ENCODE measurements around the gene ETF1. TPM values are rescaled to one million over a fixed set of nuclear protein-coding genes. Genes with fewer than 3 reads are reported as not detected.

The ETF1 gene
- total RNA-seq, 2 experiments from 2014 or later: 66.7 to 123 TPM

GRCh38 chr5:138528744-138529469 lies 14.1 kb downstream of the ETF1 start:
- Histone ChIP-seq H3K79me2 (ENCODE audit: insufficient read depth, low read depth, low read length) (peaks cover 97% of the 10 kb centered on the region), H3K36me3 (ENCODE audit: insufficient read depth, low read length) (peaks cover 92% of the 10 kb centered on the region), H3K9me2 (ENCODE audit: insufficient read depth, low read length) (no peaks in the 10 kb centered on the region), H4K20me1 (ENCODE audit: insufficient read depth, low read length) (peaks cover 27% of the 10 kb centered on the region), H3K4me1 (ENCODE audit: insufficient read depth, low read length, poor library complexity, severe bottlenecking) (no peaks in the 10 kb centered on the region), H3K4me2 (ENCODE audit: low read length) (no peak overlapping the region), H3K27ac (ENCODE audit: low read depth, low read length, poor library complexity, severe bottlenecking) (no peak overlapping the region), H3K9me3 (ENCODE audit: low read length) (no peaks in the 10 kb centered on the region), H2AFZ (ENCODE audit: low read length) (no peak overlapping the region), H3K4me3 (ENCODE audit: low read depth, low read length, poor library complexity, severe bottlenecking) (no peak overlapping the region)
- TF ChIP-seq CTCF (conservative IDR thresholded peaks at IDR 0.05; ENCODE audit: low read length) (no peak), EZH2phosphoT487 (IDR thresholded peaks at IDR 0.05; ENCODE audit: borderline replicate concordance, low read depth, low read length) (no peak)
- CTCF ChIA-PET (ENCODE audit: unreplicated experiment): no interaction called here
- no TSS peak for BruUV-seq (replicated peaks)
- POLR2A ChIA-PET: interaction anchor here (0.7 to 1.7 kb wide), 3 partner anchors 14 to 20 kb away, joined by 3 to 5 read pairs (median 4); partner anchors contain the start of gene ETF1
- DNase-seq (ENCODE audit: low spot score): no peak
- intact Hi-C loops (cut with micrococcal nuclease; ENCODE audit: unreplicated experiment): no loop called here

GRCh38 chr5:138528208-138528607 lies 14.8 kb downstream of the ETF1 start:
- intact Hi-C loops (cut with micrococcal nuclease; ENCODE audit: unreplicated experiment): no loop called here
- no peak for DNase-seq (ENCODE audit: low spot score)
- Histone ChIP-seq H3K9me2 (ENCODE audit: insufficient read depth, low read length) (no peaks in the 10 kb centered on the region), H4K20me1 (ENCODE audit: insufficient read depth, low read length) (peaks cover 23% of the 10 kb centered on the region), H3K4me2 (ENCODE audit: low read length) (no peak overlapping the region), H3K4me3 (ENCODE audit: low read depth, low read length, poor library complexity, severe bottlenecking) (no peak overlapping the region), H3K9me3 (ENCODE audit: low read length) (no peaks in the 10 kb centered on the region), H3K27ac (ENCODE audit: low read depth, low read length, poor library complexity, severe bottlenecking) (no peak overlapping the region), H2AFZ (ENCODE audit: low read length) (no peak overlapping the region), H3K79me2 (ENCODE audit: insufficient read depth, low read depth, low read length) (peaks cover 97% of the 10 kb centered on the region), H3K4me1 (ENCODE audit: insufficient read depth, low read length, poor library complexity, severe bottlenecking) (no peaks in the 10 kb centered on the region), H3K36me3 (ENCODE audit: insufficient read depth, low read length) (peaks cover 92% of the 10 kb centered on the region)
- POLR2A ChIA-PET: interaction anchor here (0.6 to 1.7 kb wide), 2 partner anchors 15 to 29 kb away, joined by 4 to 5 read pairs; partner anchors contain the start of gene ETF1
- CTCF ChIA-PET (ENCODE audit: unreplicated experiment): no interaction called here
- TF ChIP-seq CTCF (conservative IDR thresholded peaks at IDR 0.05; ENCODE audit: low read length) (no peak), EZH2phosphoT487 (IDR thresholded peaks at IDR 0.05; ENCODE audit: borderline replicate concordance, low read depth, low read length) (no peak)
- BruUV-seq (replicated peaks): no TSS peak

DNA sequence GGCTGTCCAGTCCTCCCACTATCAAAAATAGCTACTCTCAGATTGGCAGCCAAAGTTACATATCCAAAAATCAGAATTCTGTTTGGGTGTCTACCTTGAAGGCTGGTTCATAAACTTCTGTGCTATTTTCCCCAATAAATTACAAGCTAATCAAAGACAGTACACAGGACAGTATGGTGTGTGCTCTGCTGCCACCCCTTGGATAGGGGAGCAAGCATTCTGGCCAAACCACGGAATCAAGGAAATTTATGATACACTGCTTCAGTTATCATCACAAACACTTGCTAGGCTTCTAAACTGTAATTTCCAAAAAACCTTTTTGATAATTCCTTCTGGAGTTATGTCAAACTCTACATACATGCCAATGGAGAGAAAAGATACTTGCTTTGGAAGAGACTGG lies 15.9 kb downstream of the ETF1 start:
- H3K4me2 ChIP-seq (ENCODE audit: low read length): no peak overlapping the region
- intact Hi-C loops (cut with micrococcal nuclease; ENCODE audit: unreplicated experiment): no loop called here
- no peak overlapping the region for H2AFZ ChIP-seq (ENCODE audit: low read length)
- H4K20me1 ChIP-seq (ENCODE audit: insufficient read depth, low read length): peaks cover 16% of the 10 kb centered on the region
- no TSS peak for BruUV-seq (replicated peaks)
- H3K9me3 ChIP-seq (ENCODE audit: low read length): no peaks in the 10 kb centered on the region
- ChIA-PET POLR2A (interaction anchor here (0.5 to 0.9 kb wide), 3 partner anchors 15 to 610 kb away, joined by 3 to 6 read pairs (median 5); no protein-coding TSS in a partner anchor), CTCF (ENCODE audit: unreplicated experiment) (interaction anchor here (1.0 kb wide), 1 partner anchor 16 kb away, joined by 3 read pairs; the partner anchor contains the start of gene ETF1)
- DNase-seq (ENCODE audit: low spot score): no peak
- no peak overlapping the region for H3K27ac ChIP-seq (ENCODE audit: low read depth, low read length, poor library complexity, severe bottlenecking)
- H3K4me1 ChIP-seq (ENCODE audit: insufficient read depth, low read length, poor library complexity, severe bottlenecking): no peaks in the 10 kb centered on the region
- TF ChIP-seq EZH2phosphoT487 (IDR thresholded peaks at IDR 0.05; ENCODE audit: borderline replicate concordance, low read depth, low read length) (no peak), CTCF (conservative IDR thresholded peaks at IDR 0.05; ENCODE audit: low read length) (0 out of 2 replicates have a peak, but pooled peaks have one; percentile 17)
- peaks cover 97% of the 10 kb centered on the region for H3K79me2 ChIP-seq (ENCODE audit: insufficient read depth, low read depth, low read length)
- peaks cover 92% of the 10 kb centered on the region for H3K36me3 ChIP-seq (ENCODE audit: insufficient read depth, low read length)
- H3K4me3 ChIP-seq (ENCODE audit: low read depth, low read length, poor library complexity, severe bottlenecking): no peak overlapping the region
- H3K9me2 ChIP-seq (ENCODE audit: insufficient read depth, low read length): no peaks in the 10 kb centered on the region
